Endothelial cell of umbilical vein (primary cell): ENCODE measurements around the gene WNT16. TPM values are rescaled to one million over a fixed set of nuclear protein-coding genes. Genes with fewer than 3 reads are reported as not detected.

Experiments
- BruUV-seq: library from RNA; stranded (reverse); fragments of 400-500 nt; replicated peaks from 2 replicates; lab custom pipeline; 2021; lab: Mats Ljungman, UMichigan
- CTCF ChIA-PET: fragments of 300-600, 350-600 bp; sonication (Branson Sonifier 250); formaldehyde crosslinking; loops from one replicate; lab custom pipeline; 2021; ENCODE audit warnings: antibody characterized with exemption, inconsistent platforms; lab: Charles Lee
- POLR2A ChIA-PET: fragments of 300-600, 350-600 bp; sonication (Branson Sonifier 250); formaldehyde crosslinking; loops from one replicate; lab custom pipeline; 2021; ENCODE audit warnings: antibody characterized with exemption, inconsistent platforms; lab: Charles Lee
- DNase-seq: peaks from one replicate; pipeline ENCODE4 v3.0.0-alpha.2; 2011; ENCODE audit warnings: low read depth, low spot score
- FAIRE-seq: peaks from 2 replicates; lab custom pipeline; 2011; peaks lifted over from hg19 to GRCh38; lab: Jason Lieb, UNC
- H2AFZ ChIP-seq: 2 replicates; pipeline ENCODE4 v1.6.0; 2012; ENCODE audit warnings: low read depth, low read length, control low read depth, inconsistent platforms
- H3K27ac ChIP-seq: 2 replicates; pipeline ENCODE4 v1.5.1; 2011; ENCODE audit warnings: low read depth, mild to moderate bottlenecking, control low read depth, low read length, moderate library complexity; ENCODE audit not compliant: insufficient read depth
- H3K27me3 ChIP-seq, 2 experiments: 2 replicates each; pipeline versions ENCODE4 v1.6.0 to v1.6.1; 2011; ENCODE audit warnings: low read length in 2 of 2, mixed read lengths in 1 of 2; ENCODE audit not compliant: control insufficient read depth in 2 of 2, insufficient read depth in 2 of 2
- H3K36me3 ChIP-seq, 2 experiments: 2 replicates in 1 of 2; 3 replicates in 1 of 2; pipeline ENCODE4 v1.5.1; 2011; ENCODE audit warnings: low read length in 2 of 2, mild to moderate bottlenecking in 1 of 2, moderate library complexity in 1 of 2; ENCODE audit not compliant: control insufficient read depth in 2 of 2, insufficient read depth in 2 of 2; ENCODE audit errors: extremely low read depth in 1 of 2
- H3K4me1 ChIP-seq: 3 replicates; pipeline ENCODE4 v1.5.1; 2011; ENCODE audit warnings: mild to moderate bottlenecking, low read length; ENCODE audit not compliant: control insufficient read depth, insufficient read depth; ENCODE audit errors: extremely low read depth
- H3K4me2 ChIP-seq: 2 replicates; pipeline ENCODE4 v1.6.1; 2011; ENCODE audit warnings: low read length, control low read depth, mixed read lengths; ENCODE audit not compliant: insufficient read depth
- H3K4me3 ChIP-seq, 3 experiments: fragments of 200-600 bp in 1 of 3; sonication (generic), shearing (Covaris generic) in 1 of 3; replicated peaks in 1 of 3; 2 replicates each; pipeline ENCODE4 v1.5.1; 2011 to 2016; ENCODE audit warnings: control low read depth in 3 of 3, low read length in 3 of 3, mild to moderate bottlenecking in 2 of 3, inconsistent platforms in 1 of 3, low read depth in 1 of 3, moderate library complexity in 1 of 3; ENCODE audit not compliant: insufficient read depth in 1 of 3
- H3K79me2 ChIP-seq: 2 replicates; pipeline ENCODE4 v1.6.0; 2012; ENCODE audit warnings: low read length, inconsistent platforms; ENCODE audit not compliant: control insufficient read depth, insufficient read depth
- H3K9ac ChIP-seq: replicated peaks from 2 replicates; pipeline ENCODE3; 2011; ENCODE audit warnings: low read length, control low read depth; ENCODE audit not compliant: insufficient read depth; ENCODE audit errors: extremely low read depth
- H3K9me1 ChIP-seq: replicated peaks from 3 replicates; pipeline ENCODE4 v1.6.0; 2011; ENCODE audit warnings: mild to moderate bottlenecking, low read length; ENCODE audit not compliant: control insufficient read depth, insufficient read depth; ENCODE audit errors: extremely low read depth
- H3K9me3 ChIP-seq: replicated peaks from 2 replicates; pipeline ENCODE4 v1.5.1; 2012; ENCODE audit warnings: low read length, inconsistent platforms; ENCODE audit not compliant: control insufficient read depth, insufficient read depth
- H4K20me1 ChIP-seq: replicated peaks from 2 replicates; pipeline ENCODE3; 2011; ENCODE audit warnings: mild to moderate bottlenecking, low read length; ENCODE audit not compliant: control insufficient read depth, insufficient read depth; ENCODE audit errors: extremely low read depth
- CTCF ChIP-seq, 2 donors: IDR thresholded peaks; 1 replicate in 1 of 2; 2 replicates in 1 of 2; pipeline ENCODE4 v1.5.1; 2011; ENCODE audit warnings: low read length in 2 of 2, mild to moderate bottlenecking in 2 of 2, moderate library complexity in 2 of 2, control low read depth in 1 of 2, inconsistent platforms in 1 of 2, low read depth in 1 of 2; ENCODE audit not compliant: insufficient read depth in 1 of 2; ENCODE audit errors: extremely low read depth in 1 of 2
- EZH2 ChIP-seq: IDR thresholded peaks from 2 replicates; pipeline ENCODE4 v1.6.1; 2012; ENCODE audit warnings: borderline replicate concordance, low read depth, mild to moderate bottlenecking, moderate library complexity, low read length, inconsistent platforms; ENCODE audit not compliant: severe bottlenecking
- FOS ChIP-seq: IDR thresholded peaks from 2 replicates; pipeline ENCODE4 v1.6.1; 2011; ENCODE audit warnings: mild to moderate bottlenecking, low read length, moderate library complexity, borderline replicate concordance; ENCODE audit not compliant: insufficient read depth
- GATA2 ChIP-seq: IDR thresholded peaks from 2 replicates; pipeline ENCODE4 v1.7.0; 2011; ENCODE audit warnings: low read depth, mild to moderate bottlenecking, moderate library complexity, mixed read lengths, low read length; ENCODE audit not compliant: insufficient read length, insufficient read depth
- JUN ChIP-seq: IDR thresholded peaks from 2 replicates; pipeline ENCODE4 v1.6.1; 2011; ENCODE audit warnings: borderline replicate concordance, low read depth; ENCODE audit not compliant: insufficient read length, insufficient read depth
- MAX ChIP-seq: IDR thresholded peaks from 2 replicates; pipeline ENCODE4 v1.6.1; 2011; ENCODE audit not compliant: insufficient read depth, insufficient read length
- MYC ChIP-seq: IDR thresholded peaks from one replicate; pipeline ENCODE4 v1.6.1; 2011; ENCODE audit warnings: mild to moderate bottlenecking, low read depth, low read length
- POLR2A ChIP-seq: IDR thresholded peaks from 2 replicates; pipeline ENCODE4 v1.6.1; 2012; ENCODE audit warnings: low read depth, mild to moderate bottlenecking, control low read depth, low read length
- POLR2AphosphoS5 ChIP-seq: IDR thresholded peaks from 2 replicates; pipeline ENCODE4 v1.6.1; 2012; ENCODE audit warnings: low read depth, mild to moderate bottlenecking, control low read depth, low read length, moderate library complexity; ENCODE audit not compliant: insufficient read depth
- dilution Hi-C: fragments of 300-500 bp; cut with MboI; formaldehyde crosslinking; loops from one replicate; pipeline ENCODE4 v1.15.0; 2019; ENCODE audit warnings: low sequenced_read_pairs; ENCODE audit not compliant: extremely low pct_ligation_motif_present
- intact Hi-C: fragments of 100-400 bp; cut with micrococcal nuclease; formaldehyde crosslinking; loops from one replicate; pipeline ENCODE4 v1.10.0; 2022
- polyA plus RNA-seq, 4 experiments: library from polyadenylated mRNA; depleted of rRNA in 3 of 4; stranded (reverse) in 3 of 4; unstranded in 1 of 4; fragments of >200 nt; gene quantifications; 2 replicates each; pipeline versions ENCODE4 v1.2.1 to v1.2.3, GENCODE V29; 2011 to 2012; ENCODE audit warnings: missing spikeins in 1 of 4
- total RNA-seq: library from RNA; stranded (reverse); gene quantifications from 2 replicates; pipeline ENCODE4 v1.2.3, GENCODE V29; 2021

WNT16 gene
- total and polyA plus RNA-seq, 2 donors (not counting 3 experiments of a cell fraction or from before 2014, with no cell fraction given): not detected

GRCh38 chr7:121341933-121342332, 13.1 kb downstream of the WNT16 start:
- Histone ChIP-seq H2AFZ (no peak overlapping the region), H3K36me3 (no peaks in the 10 kb centered on the region), H3K27ac (no peak overlapping the region), H3K79me2 (no peaks in the 10 kb centered on the region), H4K20me1 (no peaks in the 10 kb centered on the region), H3K9ac (no peak overlapping the region), H3K9me3 (no peaks in the 10 kb centered on the region), H3K4me3 (no peak overlapping the region), H3K27me3 (peaks cover 0 to 2% of the 10 kb centered on the region in 2 experiments), H3K9me1 (no peaks in the 10 kb centered on the region), H3K4me1 (peaks cover 6% of the 10 kb centered on the region), H3K4me2 (no peak overlapping the region)
- intact Hi-C loops: no loop called here
- dilution Hi-C loops: no loop called here
- TF ChIP-seq FOS (no peak), POLR2A (no peak), POLR2AphosphoS5 (no peak), JUN (no peak)
- no TSS peak for BruUV-seq
- POLR2A ChIA-PET: no interaction called here
- FAIRE-seq (no peak), DNase-seq (no peak)
- CTCF ChIA-PET: interaction anchor here (1.3 to 1.5 kb wide), 2 partner anchors 9 to 18 kb away, joined by 3 to 5 read pairs; no protein-coding TSS in a partner anchor

GRCh38 chr7:121342631-121343030, 13.8 kb downstream of the WNT16 start:
- Histone ChIP-seq H3K4me3 (no peak overlapping the region), H3K79me2 (no peaks in the 10 kb centered on the region), H3K4me2 (peak overlapping the region; percentile 32), H3K27ac (no peak overlapping the region), H2AFZ (no peak overlapping the region), H3K9me1 (no peaks in the 10 kb centered on the region), H4K20me1 (no peaks in the 10 kb centered on the region), H3K9me3 (no peaks in the 10 kb centered on the region), H3K27me3 (no peaks in the 10 kb centered on the region), H3K9ac (no peak overlapping the region), H3K4me1 (peaks cover 6% of the 10 kb centered on the region), H3K36me3 (peaks cover 0 to 2% of the 10 kb centered on the region in 2 experiments)
- intact Hi-C loops: no loop called here
- DNase-seq (no peak), FAIRE-seq (peak; percentile 8)
- BruUV-seq: no TSS peak
- ChIA-PET POLR2A (no interaction called here), CTCF (interaction anchor here (1.3 to 1.5 kb wide), 2 partner anchors 9 to 18 kb away, joined by 3 to 5 read pairs; no protein-coding TSS in a partner anchor)
- no peak for TF ChIP-seq POLR2AphosphoS5
- no peak for TF ChIP-seq CTCF (IDR thresholded peaks at IDR 0.05; ENCODE audit: extremely low read depth in 1 of 2, insufficient read depth in 1 of 2, low read depth in 1 of 2, low read length in 2 of 2)
- no peak for TF ChIP-seq FOS
- TF ChIP-seq MYC: no peak
- no peak for TF ChIP-seq MAX
- TF ChIP-seq JUN: no peak
- no peak for TF ChIP-seq GATA2
- no peak for TF ChIP-seq POLR2A
- no peak for TF ChIP-seq EZH2
- dilution Hi-C loops: no loop called here
